GM19324 (cell line): ENCODE data around the gene SIGLEC7.

Source experiments
- ATAC-seq: cut with Tn5 transposase; IDR thresholded peaks from one replicate; pipeline ENCODE4 v1.9.1; 2021; ENCODE audit warnings: mild to moderate bottlenecking, moderate library complexity; ENCODE audit not compliant: unreplicated experiment, low FRiP score

The SIGLEC7 gene

DNA sequence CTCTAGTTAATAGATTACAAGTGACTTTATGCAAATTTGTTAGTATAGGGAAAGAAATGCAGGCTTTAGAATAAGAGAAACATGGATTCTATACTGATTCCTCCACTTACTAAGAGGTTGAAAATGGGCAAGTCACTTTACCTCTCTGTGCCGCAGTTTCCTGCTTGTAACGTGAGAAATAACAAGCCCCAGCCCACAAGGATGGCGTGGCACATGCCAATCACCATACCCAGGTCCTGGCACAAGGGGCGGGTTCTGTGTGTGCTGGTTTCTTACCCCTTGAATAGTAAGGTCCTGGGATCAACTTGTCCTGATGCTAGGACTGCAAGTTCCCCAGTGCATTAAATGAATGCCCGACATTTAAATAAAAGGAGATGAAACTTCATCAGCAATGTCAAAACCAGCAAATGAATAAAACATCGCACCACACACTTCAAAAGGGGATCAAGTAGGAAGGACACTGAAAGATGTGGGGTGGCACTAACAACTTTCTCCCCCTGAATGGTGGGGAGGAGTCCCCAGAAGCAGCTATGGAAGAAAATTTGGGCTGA is 25.3 kb upstream of the SIGLEC7 start:
- ATAC-seq, result no peak

DNA sequence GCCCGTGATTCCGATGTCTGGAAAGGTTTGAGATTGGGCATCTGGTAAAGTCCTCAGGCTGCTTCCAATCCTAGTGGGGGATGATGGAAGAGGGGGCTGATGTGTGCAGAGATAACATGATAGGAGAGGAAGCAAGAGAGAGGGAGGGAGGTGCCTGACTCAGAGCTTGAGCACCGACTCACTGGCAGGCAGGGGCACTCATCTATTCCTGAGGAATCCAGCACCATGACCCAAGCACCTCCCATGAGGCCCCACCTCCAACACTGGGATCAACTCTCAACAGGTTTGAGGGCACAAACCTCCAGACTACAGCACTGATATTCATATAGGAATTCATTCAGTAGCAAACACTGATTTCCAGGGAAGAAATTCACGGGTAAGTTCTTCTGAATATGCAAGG is 23.0 kb upstream of the SIGLEC7 start:
- ATAC-seq, result no peak

DNA sequence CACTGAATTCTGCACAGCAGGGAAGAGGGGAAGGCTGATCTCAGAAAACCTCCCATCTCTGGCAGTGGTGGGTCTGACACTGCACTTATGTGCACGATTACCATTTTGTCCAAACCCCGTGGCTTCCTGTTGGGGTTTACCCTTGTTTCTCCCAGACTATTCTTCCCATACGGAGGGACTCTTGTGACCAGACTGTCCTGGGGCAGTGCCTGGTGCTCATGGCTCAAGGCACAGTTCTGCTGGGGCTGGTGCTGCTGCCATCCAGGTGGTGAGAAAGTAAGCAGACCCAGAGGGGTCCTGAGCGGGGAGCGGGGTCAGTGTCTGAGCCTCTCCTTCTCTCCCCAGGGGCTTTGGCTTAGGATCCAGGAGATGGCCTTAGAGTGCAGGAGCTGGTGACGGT is 22.5 kb upstream of the SIGLEC7 start:
- no peak for ATAC-seq

DNA sequence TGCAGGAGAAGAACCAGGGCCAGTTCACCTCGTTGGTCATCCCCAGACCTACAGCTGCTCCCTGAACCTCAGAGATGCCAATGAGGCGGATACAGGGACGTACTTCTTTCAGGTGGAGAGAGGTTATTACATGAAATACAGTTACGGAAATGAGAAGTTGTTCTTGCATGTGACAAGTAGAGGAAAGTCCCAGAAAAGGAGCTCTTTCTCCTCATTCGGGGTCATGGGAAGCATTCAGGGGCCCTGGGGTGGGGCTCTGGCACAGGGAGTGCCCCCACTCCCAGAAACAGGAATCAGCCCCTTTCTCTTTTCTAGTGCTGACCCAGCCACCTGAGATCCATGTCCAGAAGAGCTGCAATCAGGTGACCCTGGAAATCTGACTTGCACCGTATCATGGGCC is 21.9 kb upstream of the SIGLEC7 start:
- no peak for ATAC-seq

DNA sequence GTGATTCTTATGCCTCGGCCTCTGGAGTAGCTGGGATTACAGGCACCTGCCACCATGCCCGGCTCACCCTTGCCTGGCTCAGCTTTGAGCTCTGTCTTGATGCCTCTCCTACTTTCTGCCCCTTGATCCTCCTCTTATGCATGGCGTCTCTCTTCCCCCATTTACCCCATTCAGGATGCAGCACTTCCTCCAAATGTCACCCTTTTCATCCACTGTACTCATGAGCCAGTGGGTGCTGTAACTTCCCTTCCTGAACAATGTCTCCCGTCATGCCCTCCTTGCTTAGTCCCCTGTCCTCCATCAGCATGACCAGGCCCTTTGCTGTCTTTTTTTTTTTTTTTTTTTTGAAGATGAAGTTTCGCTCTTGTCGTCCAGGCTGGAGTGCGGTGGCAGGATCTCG is 20.8 kb upstream of the SIGLEC7 start:
- ATAC-seq, result no peak

DNA sequence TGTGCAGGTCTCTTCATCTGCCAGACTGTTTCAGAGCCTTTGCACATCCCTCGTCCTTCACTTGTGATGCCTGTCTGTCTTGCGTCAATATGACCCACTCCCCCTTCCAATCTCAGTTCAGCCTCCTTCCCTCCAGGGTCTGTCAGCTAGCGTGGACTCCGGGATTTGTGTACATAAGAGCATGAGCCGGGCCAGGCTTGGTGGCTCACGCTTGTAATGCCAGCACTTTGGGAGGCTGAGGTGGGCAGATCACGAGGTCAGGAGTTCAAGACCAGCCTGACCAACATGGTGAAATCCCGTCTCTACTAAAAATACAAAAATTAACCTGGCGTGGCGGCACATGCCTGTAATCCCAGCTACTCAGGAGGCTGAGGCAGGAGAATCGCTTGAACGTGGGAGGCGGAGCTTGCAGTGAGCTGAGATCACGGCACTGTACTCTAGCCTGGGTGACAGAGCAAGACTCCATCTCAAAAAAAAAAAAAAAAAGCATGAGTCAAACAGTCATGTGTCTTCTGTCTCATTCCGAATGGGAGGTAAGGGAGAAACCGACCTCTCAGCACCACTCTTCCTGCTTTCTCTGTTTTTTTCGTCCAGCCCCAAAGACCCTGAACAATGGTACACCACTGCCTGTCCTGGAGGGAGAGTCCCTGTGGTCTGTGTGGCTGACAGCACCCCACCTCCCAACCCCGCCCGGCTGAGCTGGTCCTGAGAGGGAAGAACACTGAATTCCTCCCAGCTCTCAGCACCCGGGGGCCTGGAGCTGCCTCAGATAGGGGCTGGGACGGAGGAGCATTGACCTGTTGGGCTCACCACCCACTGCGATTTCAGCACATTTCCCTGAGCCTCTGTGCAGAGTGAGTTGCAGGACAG is 19.8 kb upstream of the SIGLEC7 start:
- no peak for ATAC-seq

DNA sequence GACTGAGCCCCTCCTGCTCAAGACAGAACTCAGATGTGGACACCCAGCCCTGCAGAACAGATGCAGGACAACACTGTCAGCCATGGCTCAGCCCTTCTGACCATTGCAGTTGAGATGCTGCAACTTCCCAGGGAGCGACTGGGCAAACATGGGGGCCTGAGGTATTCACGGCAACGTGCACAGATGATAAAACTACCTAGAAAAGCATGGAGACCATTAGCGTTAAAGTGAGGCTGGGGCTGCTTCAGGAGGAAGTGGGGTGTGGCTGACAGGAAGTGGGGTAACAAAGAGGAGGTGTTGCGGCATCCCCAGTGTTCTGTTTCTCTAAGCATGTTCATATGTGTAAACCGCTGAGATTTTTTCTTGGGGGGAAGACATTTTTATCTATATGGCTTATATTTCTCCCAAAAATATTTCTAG is 18.7 kb upstream of the SIGLEC7 start:
- no peak for ATAC-seq

DNA sequence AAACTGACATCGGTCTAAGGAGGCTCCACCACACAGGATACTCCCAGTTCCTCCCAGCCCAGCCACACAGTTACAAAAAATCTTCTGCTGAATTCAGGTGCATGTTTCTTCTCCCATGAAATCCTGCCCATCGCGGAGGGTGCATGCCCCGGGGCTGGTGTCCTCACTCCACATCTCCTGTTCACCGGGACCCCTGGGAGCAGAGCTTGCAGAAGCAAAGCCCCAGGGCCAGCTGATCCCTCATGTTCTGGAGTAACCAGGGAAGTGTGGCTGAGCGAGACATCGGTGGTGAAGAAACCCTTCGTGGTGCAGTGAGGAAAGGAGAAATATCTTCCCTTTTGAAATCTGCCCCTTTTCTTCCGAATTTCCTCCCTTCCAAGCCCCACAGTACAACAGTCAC is 18.3 kb upstream of the SIGLEC7 start:
- ATAC-seq, result no peak

GRCh38 chr19:51124216-51124615 is 17.9 kb upstream of the SIGLEC7 start:
- no peak for ATAC-seq

DNA sequence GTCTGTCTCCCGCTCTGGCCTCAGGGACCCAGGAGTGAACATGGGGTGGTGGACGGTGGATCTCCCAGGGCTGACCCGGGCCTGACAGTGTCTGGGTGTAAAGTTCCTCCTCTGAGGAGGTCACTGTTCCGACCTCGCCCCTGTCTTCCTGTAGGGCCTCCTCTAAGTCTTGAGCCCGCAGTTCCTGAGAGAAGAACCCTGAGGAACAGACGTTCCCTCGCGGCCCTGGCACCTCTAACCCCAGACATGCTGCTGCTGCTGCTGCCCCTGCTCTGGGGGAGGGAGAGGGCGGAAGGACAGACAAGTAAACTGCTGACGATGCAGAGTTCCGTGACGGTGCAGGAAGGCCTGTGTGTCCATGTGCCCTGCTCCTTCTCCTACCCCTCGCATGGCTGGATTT is 17.4 kb upstream of the SIGLEC7 start, which contains the start of gene SIGLEC9:
Gene SIGLEC9, plus strand, starts transcription at position 178 of the 400 bp plus-strand sequence. Its CDS starts 69 bp downstream, at position 247.
- no peak for ATAC-seq

GRCh38 chr19:51125421-51126075 is 16.6 kb upstream of the SIGLEC7 start:
- no peak for ATAC-seq

DNA sequence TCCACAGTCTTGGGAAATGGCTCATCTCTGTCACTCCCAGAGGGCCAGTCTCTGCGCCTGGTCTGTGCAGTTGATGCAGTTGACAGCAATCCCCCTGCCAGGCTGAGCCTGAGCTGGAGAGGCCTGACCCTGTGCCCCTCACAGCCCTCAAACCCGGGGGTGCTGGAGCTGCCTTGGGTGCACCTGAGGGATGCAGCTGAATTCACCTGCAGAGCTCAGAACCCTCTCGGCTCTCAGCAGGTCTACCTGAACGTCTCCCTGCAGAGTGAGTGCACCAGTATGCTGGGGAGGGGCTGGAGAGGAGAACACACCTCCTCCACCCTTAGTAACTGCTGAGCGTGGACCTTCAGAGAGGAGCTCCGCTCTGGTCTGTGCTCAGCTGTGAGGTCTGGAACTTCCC is 15.1 kb upstream of the SIGLEC7 start:
- no peak for ATAC-seq

DNA sequence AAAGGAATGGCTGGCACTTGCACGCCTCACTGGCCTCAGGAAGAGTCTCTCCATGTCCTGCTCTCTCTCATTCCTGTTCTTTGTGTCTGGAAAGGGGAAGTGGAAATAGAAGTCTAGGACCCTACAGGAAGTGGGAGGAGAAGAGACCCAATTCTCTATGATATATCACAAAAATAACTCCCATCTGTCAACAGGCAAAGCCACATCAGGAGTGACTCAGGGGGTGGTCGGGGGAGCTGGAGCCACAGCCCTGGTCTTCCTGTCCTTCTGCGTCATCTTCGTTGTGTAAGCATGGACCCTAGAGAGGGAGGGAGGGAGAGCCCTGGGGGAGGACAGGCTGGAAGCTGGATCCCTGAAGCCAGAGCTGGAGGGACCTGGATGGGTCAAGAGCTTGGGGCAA is 14.3 kb upstream of the SIGLEC7 start:
- ATAC-seq, result no peak

DNA sequence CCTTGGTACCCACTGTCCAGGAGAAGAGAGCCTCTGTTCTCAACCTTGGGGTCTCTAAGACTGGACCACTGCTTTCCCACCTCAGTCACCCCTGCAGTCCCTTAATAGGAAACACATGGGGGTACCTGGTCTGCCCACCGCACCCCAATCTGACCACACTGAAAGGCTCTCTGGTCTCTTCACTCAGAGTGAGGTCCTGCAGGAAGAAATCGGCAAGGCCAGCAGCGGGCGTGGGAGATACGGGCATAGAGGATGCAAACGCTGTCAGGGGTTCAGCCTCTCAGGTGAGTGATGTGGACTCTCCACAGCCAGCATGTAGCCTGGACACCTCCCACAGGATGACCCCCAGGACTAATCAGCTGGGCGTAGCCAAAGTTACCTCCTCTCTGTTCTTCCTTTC is 13.9 kb upstream of the SIGLEC7 start:
- ATAC-seq, result no peak

DNA sequence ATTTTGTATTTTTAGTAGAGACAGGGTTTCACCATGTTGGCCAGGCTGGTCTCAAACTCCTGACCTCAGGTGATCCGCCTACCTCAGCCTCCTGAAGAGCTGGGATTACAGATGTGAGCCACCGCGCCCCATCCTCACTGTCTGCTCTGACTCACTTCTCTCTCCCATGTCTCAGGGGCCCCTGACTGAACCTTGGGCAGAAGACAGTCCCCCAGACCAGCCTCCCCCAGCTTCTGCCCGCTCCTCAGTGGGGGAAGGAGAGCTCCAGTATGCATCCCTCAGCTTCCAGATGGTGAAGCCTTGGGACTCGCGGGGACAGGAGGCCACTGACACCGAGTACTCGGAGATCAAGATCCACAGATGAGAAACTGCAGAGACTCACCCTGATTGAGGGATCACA is 12.4 kb upstream of the SIGLEC7 start:
- ATAC-seq, result no peak

DNA sequence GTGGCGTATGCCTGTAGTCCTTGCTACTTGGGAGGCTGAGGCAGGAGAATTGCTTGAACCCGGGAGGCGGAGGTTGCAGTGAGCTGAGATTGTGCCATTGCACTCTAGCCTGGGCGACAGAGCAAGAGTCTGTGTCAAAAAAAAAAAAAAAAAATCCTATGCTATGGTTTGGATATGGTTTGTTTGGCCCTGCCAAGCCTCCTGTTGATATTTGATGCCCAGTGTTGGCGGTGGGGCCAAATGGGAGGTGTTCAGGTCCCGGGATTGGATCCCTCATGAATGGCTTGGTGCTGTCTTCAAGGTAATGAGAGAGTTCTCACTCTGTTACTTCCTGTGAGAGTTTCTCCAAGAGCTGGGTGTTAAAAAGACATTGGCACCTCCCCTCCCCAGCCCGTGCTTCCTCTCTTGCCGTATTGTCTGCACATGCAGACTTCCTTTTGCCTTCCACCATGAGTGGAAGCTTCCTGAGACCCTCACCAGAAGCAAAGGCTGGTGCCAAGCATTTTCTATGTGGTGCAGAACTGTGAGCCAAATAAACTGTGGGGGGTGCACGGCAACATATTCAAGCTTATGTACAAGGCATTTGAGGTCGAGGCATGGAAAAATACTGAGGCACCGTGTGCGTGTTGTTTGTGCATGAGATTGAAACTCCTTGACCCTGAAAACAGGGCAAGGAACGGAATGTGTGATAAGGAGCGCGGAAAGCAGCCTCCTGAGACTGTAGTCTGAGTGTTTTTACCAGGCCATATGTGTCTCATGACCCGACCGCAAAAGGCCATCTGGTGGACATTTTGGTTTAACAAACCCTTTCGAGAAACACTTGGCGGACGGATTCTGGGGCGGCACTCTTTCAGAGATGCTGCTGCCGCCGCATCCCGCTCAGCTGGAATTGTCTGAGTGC is 10.1 kb upstream of the SIGLEC7 start:
- no peak for ATAC-seq

- ATAC-seq, result no peak
Measured at GRCh38 chr19:51135004-51135403, 7.1 kb upstream of the SIGLEC7 start.

GRCh38 chr19:51135986-51136762 is 5.9 kb upstream of the SIGLEC7 start:
- no peak for ATAC-seq

DNA sequence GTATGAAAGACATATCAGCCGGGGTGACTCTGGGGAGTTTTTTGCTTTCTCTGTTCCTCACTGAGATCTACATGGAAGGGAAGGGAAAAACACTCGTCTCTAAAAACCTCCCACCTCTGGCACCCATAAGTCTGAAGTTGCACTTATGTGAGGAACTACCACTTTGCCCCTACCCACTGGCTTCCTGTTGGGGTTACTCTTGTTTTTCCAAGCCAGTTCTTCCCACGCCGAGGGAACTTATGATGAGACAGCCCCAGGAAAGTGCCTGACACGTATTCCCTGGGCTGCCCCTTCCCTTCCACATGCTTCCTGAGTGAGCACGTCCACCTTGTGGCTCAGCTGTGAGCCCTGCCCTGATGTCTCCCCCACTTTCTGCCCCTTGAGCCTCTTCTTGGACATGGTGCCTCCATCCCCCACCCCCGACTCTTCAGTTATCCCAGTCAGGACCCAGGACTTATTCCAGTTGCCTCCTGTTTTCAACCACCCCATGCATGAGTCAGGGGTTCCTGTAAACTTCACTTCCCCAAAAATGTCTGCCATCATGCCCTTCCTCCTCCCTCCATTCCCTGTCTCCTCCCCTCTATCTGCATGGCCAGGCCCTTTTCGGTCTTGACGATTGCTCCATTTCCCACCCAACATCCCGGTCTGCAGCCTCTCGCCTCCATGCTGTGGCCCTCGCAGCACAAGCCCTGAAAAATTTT is 5.1 kb upstream of the SIGLEC7 start:
- ATAC-seq, result no peak
